Measurements from ENCODE around the gene NFKB1.
"Not testable (repeated sequence)": the region's sequence is repeated elsewhere in the genome, so short reads cannot be mapped to it uniquely, and the experiment has no call there.

NFKB1 gene

DNA sequence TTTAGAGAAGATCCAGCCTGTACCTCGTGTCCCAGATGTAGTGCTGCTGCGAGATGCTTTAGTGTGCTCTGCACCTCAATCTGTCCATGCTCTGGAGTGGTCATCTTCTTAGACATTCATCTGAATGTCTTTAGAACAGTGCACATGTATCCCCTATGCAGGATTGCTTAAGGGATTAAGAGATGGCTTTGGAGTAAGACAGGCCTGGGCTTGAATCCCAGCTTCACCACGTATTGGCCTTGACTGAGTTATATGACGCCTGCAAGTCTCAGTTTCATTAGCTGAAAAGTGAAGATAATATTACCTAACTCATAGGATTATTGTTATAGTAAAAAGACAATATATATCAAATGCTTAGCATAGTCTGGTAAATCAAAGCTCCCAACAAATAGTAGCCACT lies 98.3 kb downstream of the NFKB1 start:
- DNase-seq (ENCODE audit: low spot score): no peak

DNA sequence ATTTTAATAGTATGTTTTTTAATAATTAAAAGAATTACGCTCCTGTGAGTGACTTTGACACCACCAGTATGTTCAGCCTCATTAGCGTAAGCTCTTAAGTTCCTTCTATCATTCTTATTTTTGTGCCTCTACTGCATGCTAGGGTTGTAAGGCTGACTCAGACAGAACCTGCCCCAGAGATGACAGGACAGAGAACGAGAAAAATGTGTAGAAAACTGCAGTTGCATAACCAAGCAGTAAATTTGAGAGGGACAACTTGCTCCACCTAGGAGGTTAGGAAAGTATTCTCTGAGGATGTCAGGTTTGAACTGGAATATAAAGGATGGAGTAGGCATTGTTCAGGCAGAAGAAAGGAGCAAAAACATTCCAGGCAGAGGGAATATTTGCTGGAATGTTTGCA lies 98.7 kb downstream of the NFKB1 start:
- DNase-seq (ENCODE audit: low spot score): no peak

- no peak for DNase-seq (ENCODE audit: low spot score)
These were observed 99.5 kb downstream of the NFKB1 start for GRCh38 chr4:102600689-102601088.

DNA sequence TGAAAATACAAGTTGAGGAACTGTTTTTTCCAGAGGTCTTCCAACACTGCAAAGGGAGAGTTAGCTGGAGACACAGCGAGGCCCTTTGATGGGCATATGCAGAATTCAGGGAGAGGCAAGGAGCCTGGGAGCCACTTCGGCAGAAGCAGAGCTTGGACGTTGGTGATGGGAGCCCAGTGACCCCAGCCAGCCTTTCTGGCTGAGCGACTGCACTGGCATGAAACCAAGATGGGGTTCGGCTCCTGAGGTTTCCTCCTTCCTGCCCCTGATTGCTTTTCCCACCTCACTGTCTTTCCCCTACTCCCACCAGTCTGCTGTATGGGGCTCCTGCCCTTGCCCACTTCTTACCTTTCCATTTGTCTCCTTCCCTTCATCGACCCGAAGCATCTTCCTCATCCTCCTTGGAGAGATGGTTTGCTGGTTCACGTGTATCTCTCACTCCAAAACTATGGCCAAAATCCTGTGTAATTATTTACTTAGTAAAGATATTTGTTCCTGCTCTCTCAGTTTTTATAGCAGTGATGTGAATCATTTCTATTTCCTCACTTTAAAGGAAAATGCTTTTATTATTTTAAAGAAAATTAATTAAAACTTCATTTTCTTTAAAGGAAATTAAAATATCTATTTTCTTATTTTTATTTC lies 100.5 kb downstream of the NFKB1 start:
- DNase-seq (ENCODE audit: low spot score): no peak

GRCh38 chr4:102604222-102604940 lies 103.2 kb downstream of the NFKB1 start:
- no peak for DNase-seq (ENCODE audit: low spot score)

- no peak for DNase-seq (ENCODE audit: low spot score)
These were observed 105.1 kb downstream of the NFKB1 start for GRCh38 chr4:102606261-102606660.

DNA sequence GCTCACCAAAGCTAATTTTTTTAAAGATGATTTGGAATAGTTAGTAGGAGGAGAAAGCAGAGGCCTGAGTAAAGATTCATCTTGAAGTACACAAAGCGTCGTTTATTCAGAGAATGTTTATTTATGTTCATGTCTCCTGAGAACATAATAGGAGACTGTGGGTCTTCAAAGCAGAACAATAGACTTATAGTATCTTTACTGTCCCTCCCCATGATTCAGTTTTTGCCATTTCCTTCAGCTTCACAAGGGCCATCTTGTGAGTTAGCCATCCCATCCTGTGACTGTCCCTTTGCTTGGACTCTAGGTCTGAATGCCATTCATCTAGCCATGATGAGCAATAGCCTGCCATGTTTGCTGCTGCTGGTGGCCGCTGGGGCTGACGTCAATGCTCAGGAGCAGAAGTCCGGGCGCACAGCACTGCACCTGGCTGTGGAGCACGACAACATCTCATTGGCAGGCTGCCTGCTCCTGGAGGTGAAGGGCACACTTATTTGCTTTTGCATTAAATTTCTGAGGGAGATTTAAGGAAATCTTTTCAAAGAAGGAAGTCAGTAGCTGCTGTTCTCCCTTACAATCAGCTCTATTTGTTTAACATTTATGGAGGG lies 105.8 kb downstream of the NFKB1 start:
- no peak for DNase-seq (ENCODE audit: low spot score)

DNA sequence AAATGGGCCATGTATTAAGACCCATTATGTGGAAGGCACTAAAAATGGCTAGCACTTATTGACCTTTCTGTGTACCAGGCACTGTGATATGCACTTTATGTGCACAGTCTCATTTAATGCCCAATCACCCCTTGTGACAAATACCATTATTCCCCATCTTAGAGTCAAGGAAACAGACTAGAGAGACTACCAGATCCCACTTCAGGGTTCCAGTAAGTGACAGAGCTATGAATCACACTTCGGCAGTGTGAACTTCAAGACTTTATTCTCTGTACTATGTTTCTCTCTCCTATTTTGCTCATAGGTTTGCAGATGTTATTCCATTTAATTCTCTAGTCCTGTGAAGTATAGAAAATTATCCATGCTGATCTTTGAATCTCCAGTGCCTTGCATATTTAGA lies 107.0 kb downstream of the NFKB1 start:
- no peak for DNase-seq (ENCODE audit: low spot score)

- no peak for DNase-seq (ENCODE audit: low spot score)
These were observed 108.8 kb downstream of the NFKB1 start for GRCh38 chr4:102610007-102610406.

- no peak for DNase-seq (ENCODE audit: low spot score)
These were observed 109.3 kb downstream of the NFKB1 start for GRCh38 chr4:102610476-102610875.

DNA sequence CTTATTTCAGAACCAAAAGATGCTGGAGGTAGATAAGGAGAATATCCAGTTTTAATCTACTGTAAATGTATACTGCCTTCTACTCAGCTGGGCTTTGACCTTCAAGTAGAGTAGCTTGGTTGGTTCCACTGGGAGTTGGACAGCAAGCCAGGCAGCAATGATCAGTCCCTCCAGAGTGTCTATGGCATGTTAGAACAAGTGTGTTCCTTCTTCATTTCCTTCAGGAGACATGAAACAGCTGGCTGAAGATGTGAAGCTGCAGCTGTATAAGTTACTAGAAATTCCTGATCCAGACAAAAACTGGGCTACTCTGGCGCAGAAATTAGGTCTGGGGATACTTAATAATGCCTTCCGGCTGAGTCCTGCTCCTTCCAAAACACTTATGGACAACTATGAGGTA lies 111.1 kb downstream of the NFKB1 start:
- no peak for DNase-seq (ENCODE audit: low spot score)

GRCh38 chr4:102612824-102613366 lies 111.7 kb downstream of the NFKB1 start:
- DNase-seq (ENCODE audit: low spot score): no peak

DNA sequence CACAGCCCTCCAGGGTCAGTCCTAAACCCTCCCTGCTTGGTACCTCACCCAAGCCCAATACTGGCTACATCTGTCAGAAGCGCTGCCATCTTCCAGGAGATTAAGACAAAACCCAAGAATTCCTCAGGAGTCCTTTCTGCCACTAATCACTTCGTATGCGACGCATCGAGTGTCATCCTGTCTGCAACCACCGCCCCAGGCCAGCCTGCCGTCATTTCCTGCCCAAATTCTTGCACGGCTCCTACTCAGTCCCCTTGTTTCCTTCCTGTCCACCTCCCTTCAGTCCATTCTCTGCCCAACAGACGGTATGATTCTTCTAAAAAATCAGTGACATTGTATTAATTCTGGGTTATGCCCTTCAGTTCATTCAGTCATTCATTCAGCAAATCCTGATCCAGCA lies 113.6 kb downstream of the NFKB1 start:
- DNase-seq (ENCODE audit: low spot score): no peak

DNA sequence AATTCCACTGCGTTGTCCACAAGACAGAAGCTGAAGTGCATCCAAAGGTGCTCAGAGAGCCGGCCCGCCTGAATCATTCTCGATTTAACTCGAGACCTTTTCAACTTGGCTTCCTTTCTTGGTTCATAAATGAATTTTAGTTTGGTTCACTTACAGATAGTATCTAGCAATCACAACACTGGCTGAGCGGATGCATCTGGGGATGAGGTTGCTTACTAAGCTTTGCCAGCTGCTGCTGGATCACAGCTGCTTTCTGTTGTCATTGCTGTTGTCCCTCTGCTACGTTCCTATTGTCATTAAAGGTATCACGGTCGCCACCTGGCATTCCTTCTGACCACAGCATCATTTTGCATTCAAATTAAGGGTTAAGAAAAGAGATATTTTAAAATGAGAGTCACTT lies 115.5 kb downstream of the NFKB1 start:
- no peak for DNase-seq (ENCODE audit: low spot score)

DNA sequence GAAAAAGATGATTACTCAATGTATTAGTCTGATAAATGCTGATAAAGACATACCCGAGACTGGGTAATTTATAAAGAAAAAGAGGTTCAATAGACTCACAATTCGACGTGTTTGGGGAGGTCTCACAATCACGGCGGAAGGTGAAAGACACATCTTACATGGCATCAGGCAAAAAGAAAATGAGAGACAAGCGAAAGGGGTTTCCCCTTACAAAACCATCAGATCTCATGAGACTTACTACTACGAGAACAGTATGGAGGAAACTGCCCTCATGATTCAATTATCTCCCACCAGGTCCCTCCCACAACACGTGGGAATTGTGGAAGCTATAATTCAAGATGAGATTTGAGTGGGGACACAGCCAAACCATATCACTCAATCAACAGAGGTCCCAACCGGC lies 117.9 kb downstream of the NFKB1 start:
- DNase-seq (ENCODE audit: low spot score): not testable (repeated sequence)

GRCh38 chr4:102619776-102620631 lies 118.8 kb downstream of the NFKB1 start:
- DNase-seq (ENCODE audit: low spot score): not testable (repeated sequence)

- peak; percentile 39 for DNase-seq (ENCODE audit: low spot score)
These were observed 119.7 kb downstream of the NFKB1 start for GRCh38 chr4:102620697-102621497.

- DNase-seq (ENCODE audit: low spot score): peak; percentile 37
These were observed 122.5 kb downstream of the NFKB1 start for GRCh38 chr4:102623622-102624021.

DNA sequence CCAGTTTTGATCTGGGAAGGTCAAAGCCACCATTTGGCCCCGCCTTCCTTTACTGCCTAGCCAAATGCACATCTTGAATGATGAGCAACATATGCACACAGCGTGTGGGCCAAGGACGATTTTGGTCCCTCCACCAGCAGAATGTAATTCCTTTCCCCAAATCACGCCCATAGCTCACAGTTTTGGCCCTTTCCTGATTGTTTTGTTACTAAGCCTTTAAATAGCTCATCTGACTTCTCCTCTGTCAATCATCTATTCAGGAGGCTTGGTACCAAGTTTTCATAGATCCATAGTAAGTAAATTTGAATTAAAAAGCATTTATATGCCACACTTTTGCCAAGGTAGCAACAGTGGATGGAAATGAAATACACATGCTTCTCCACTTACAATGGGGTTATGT lies 123.3 kb downstream of the NFKB1 start:
- no peak for DNase-seq (ENCODE audit: low spot score)

GRCh38 chr4:102625232-102625930 lies 124.2 kb downstream of the NFKB1 start:
- no peak for DNase-seq (ENCODE audit: low spot score)
